GM12878 (cell line): ENCODE results near the gene MEIS1. TPM values are rescaled to one million over a fixed set of nuclear protein-coding genes. Genes with fewer than 3 reads are reported as not detected.

ENCODE experiments used
- SMAD5 ChIP-seq: IDR thresholded peaks from 2 replicates; pipeline ENCODE4 v1.6.1; 2016; ENCODE audit warnings: antibody characterized with exemption, low read depth
- TCF7 ChIP-seq: IDR thresholded peaks from 2 replicates; pipeline ENCODE4 v1.6.1; 2014; ENCODE audit warnings: antibody characterized with exemption, borderline replicate concordance
- polyA plus RNA-seq, 11 experiments: library from polyadenylated mRNA; depleted of rRNA in 4 of 11; unstranded in 6 of 11; stranded (reverse) in 5 of 11; fragments of >200 nt; fragmentation: Nextera tagmentation in 4 of 11; fragmentation: Illumina TruSeq in 1 of 11; extraction: Ambion mirVana in 4 of 11; extraction: Trizol in 1 of 11; gene quantifications; 1 replicate in 1 of 11; 2 replicates in 10 of 11; pipeline versions ENCODE4 v1.2.1 to v1.2.3, GENCODE V29; 2011 to 2016; ENCODE audit warnings: inconsistent platforms in 2 of 11, missing spikeins in 2 of 11, low read depth in 1 of 11
- total RNA-seq, 4 experiments: library from RNA; depleted of rRNA in 3 of 4; stranded (reverse); fragments of >200 nt in 3 of 4; fragmentation: Illumina TruSeq in 1 of 4; extraction: Trizol in 1 of 4; gene quantifications; 2 replicates each; pipeline versions ENCODE4 v1.2.1 to v1.2.3, GENCODE V29; 2013 to 2021
- TF ChIP-seq, protein P1 (sequence below): IDR thresholded peaks from 2 replicates; pipeline ENCODE4 v1.6.1; 2011; ENCODE audit warnings: borderline replicate concordance, low read depth, mild to moderate bottlenecking, moderate library complexity, low read length; ENCODE audit not compliant: insufficient read depth, poor library complexity, severe bottlenecking
- TF ChIP-seq, protein P2 (sequence below): IDR thresholded peaks from 2 replicates; pipeline ENCODE4 v1.6.1; 2011; ENCODE audit warnings: mild to moderate bottlenecking, low read depth, low read length, moderate library complexity; ENCODE audit not compliant: insufficient replicate concordance
- TF ChIP-seq, protein P3 (sequence below): fragments of 450-650 bp; IDR thresholded peaks from 2 replicates; pipeline ENCODE4 v1.6.1; 2018; ENCODE audit warnings: borderline replicate concordance, mild to moderate bottlenecking; ENCODE audit not compliant: partially characterized antibody
- TF ChIP-seq, protein P4 (sequence below): IDR thresholded peaks from 2 replicates; pipeline ENCODE4 v1.6.1; 2012; ENCODE audit warnings: improper control_type of control experiment, low read depth, low read length; ENCODE audit not compliant: insufficient replicate concordance

The MEIS1 gene
- total and polyA plus RNA-seq, 10 of the 15 experiments (the other 5 are each of a cell fraction or from before 2014, with no cell fraction given) = 0.04 to 0.31 (median 0.14) TPM; not detected in 6

DNA sequence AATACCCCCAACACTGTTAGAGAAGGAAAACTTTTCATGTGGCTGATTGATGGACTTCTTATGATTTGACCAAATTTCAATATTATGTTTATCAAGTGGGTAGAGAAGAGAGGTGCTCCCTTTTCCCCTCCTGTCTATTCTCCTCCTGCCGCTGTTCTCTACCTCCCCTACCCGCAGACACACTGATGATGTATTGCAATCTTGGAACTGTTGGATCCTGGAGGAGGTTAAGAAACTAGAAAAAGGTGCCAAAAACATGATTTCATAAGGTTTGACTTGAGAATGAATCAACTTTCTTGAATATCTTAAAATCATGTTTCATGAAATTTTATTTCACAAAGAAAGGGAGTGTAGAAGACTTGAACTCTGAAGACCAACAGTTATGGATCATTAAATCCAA, 125.8 kb downstream of the MEIS1 start (continued):
- no peak for TF ChIP-seq SMAD5
- TF ChIP-seq TCF7 = no peak
- TF ChIP-seq, protein P1, sequence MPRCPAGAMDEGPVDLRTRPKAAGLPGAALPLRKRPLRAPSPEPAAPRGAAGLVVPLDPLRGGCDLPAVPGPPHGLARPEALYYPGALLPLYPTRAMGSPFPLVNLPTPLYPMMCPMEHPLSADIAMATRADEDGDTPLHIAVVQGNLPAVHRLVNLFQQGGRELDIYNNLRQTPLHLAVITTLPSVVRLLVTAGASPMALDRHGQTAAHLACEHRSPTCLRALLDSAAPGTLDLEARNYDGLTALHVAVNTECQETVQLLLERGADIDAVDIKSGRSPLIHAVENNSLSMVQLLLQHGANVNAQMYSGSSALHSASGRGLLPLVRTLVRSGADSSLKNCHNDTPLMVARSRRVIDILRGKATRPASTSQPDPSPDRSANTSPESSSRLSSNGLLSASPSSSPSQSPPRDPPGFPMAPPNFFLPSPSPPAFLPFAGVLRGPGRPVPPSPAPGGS = no peak
- TF ChIP-seq, protein P2, sequence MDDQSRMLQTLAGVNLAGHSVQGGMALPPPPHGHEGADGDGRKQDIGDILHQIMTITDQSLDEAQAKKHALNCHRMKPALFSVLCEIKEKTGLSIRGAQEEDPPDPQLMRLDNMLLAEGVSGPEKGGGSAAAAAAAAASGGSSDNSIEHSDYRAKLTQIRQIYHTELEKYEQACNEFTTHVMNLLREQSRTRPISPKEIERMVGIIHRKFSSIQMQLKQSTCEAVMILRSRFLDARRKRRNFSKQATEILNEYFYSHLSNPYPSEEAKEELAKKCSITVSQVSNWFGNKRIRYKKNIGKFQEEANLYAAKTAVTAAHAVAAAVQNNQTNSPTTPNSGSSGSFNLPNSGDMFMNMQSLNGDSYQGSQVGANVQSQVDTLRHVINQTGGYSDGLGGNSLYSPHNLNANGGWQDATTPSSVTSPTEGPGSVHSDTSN = no peak
- TF ChIP-seq, protein P3, sequence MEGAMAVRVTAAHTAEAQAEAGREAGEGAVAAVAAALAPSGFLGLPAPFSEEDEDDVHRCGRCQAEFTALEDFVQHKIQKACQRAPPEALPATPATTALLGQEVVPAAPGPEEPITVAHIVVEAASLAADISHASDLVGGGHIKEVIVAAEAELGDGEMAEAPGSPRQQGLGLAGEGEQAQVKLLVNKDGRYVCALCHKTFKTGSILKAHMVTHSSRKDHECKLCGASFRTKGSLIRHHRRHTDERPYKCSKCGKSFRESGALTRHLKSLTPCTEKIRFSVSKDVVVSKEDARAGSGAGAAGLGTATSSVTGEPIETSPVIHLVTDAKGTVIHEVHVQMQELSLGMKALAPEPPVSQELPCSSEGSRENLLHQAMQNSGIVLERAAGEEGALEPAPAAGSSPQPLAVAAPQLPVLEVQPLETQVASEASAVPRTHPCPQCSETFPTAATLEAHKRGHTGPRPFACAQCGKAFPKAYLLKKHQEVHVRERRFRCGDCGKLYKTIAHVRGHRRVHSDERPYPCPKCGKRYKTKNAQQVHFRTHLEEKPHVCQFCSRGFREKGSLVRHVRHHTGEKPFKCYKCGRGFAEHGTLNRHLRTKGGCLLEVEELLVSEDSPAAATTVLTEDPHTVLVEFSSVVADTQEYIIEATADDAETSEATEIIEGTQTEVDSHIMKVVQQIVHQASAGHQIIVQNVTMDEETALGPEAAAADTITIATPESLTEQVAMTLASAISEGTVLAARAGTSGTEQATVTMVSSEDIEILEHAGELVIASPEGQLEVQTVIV = no peak
- TF ChIP-seq, protein P4, sequence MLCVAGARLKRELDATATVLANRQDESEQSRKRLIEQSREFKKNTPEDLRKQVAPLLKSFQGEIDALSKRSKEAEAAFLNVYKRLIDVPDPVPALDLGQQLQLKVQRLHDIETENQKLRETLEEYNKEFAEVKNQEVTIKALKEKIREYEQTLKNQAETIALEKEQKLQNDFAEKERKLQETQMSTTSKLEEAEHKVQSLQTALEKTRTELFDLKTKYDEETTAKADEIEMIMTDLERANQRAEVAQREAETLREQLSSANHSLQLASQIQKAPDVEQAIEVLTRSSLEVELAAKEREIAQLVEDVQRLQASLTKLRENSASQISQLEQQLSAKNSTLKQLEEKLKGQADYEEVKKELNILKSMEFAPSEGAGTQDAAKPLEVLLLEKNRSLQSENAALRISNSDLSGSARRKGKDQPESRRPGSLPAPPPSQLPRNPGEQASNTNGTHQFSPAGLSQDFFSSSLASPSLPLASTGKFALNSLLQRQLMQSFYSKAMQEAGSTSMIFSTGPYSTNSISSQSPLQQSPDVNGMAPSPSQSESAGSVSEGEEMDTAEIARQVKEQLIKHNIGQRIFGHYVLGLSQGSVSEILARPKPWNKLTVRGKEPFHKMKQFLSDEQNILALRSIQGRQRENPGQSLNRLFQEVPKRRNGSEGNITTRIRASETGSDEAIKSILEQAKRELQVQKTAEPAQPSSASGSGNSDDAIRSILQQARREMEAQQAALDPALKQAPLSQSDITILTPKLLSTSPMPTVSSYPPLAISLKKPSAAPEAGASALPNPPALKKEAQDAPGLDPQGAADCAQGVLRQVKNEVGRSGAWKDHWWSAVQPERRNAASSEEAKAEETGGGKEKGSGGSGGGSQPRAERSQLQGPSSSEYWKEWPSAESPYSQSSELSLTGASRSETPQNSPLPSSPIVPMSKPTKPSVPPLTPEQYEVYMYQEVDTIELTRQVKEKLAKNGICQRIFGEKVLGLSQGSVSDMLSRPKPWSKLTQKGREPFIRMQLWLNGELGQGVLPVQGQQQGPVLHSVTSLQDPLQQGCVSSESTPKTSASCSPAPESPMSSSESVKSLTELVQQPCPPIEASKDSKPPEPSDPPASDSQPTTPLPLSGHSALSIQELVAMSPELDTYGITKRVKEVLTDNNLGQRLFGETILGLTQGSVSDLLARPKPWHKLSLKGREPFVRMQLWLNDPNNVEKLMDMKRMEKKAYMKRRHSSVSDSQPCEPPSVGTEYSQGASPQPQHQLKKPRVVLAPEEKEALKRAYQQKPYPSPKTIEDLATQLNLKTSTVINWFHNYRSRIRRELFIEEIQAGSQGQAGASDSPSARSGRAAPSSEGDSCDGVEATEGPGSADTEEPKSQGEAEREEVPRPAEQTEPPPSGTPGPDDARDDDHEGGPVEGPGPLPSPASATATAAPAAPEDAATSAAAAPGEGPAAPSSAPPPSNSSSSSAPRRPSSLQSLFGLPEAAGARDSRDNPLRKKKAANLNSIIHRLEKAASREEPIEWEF = no peak
